Transverse colon (tissue), 4 donors: ENCODE results near the gene ACAP1. TPM values are rescaled to one million over a fixed set of nuclear protein-coding genes. Genes with fewer than 3 reads are reported as not detected.
A peak's percentile ranks its signal among the peaks of the same experiment; 100 is the strongest.

Source experiments
- DNase-seq: peaks from one replicate; pipeline ENCODE4 v3.0.0-alpha.2; 2019
- H3K27ac ChIP-seq, 4 donors: fragments of 200-600 bp; sonication (generic); 2 replicates each; pipeline ENCODE4 v1.5.1; 2016 to 2018; ENCODE audit warnings: inconsistent platforms in 4 of 4
- H3K27me3 ChIP-seq: fragments of 200-600 bp; sonication (generic); 2 replicates; pipeline ENCODE4 v1.5.1; 2017; ENCODE audit warnings: inconsistent platforms
- H3K36me3 ChIP-seq, 4 donors: fragments of 200-600 bp; sonication (generic); 2 replicates each; pipeline ENCODE4 v1.5.1; 2017 to 2019; ENCODE audit warnings: inconsistent platforms in 4 of 4
- H3K4me1 ChIP-seq, 4 donors: fragments of 200-600 bp; sonication (generic); 2 replicates each; pipeline ENCODE4 v1.5.1; 2017 to 2020; ENCODE audit warnings: inconsistent platforms in 4 of 4
- H3K4me3 ChIP-seq, 4 donors: fragments of 200-600 bp; sonication (generic); 1 replicate in 1 of 4; 2 replicates in 3 of 4; pipeline versions ENCODE4 v1.5.1 to v1.6.1; 2017 to 2019; ENCODE audit warnings: inconsistent platforms in 4 of 4
- H3K9me3 ChIP-seq, 2 donors: fragments of 200-600 bp; sonication (generic); 2 replicates each; pipeline ENCODE4 v1.5.1; 2017 to 2019; ENCODE audit warnings: inconsistent platforms in 2 of 2
- EP300 ChIP-seq: sonication (generic); formaldehyde crosslinking; IDR thresholded peaks from one replicate; pipeline ENCODE4 v1.6.1; 2017; ENCODE audit warnings: antibody characterized with exemption, low read depth
- POLR2A ChIP-seq: fragments of 450-650 bp; IDR thresholded peaks from one replicate; pipeline ENCODE4 v1.6.1; 2016; ENCODE audit warnings: antibody characterized with exemption, mild to moderate bottlenecking, moderate library complexity
- POLR2AphosphoS5 ChIP-seq, 3 donors: sonication (generic); formaldehyde crosslinking; IDR thresholded peaks; one replicate each; pipeline ENCODE4 v1.6.1; 2016; ENCODE audit warnings: antibody characterized with exemption in 3 of 3
- WGBS, 2 donors: methylation state at CpG; one replicate each; pipeline ENCODE4 v1.1.5; 2018; ENCODE audit warnings: low coverage in 1 of 2; 5-methylcytosine and 5-hydroxymethylcytosine counted together
- in situ Hi-C, 4 donors: fragments of 200-750 bp; cut with MboI; loops; one replicate each; pipeline versions ENCODE4 v1.15.0 to v1.15.1; 2017; ENCODE audit warnings: low sequenced_read_pairs in 3 of 4, low pct_ligation_motif_present in 1 of 4, low pct_unique_long_range_greater_than_20kb in 1 of 4
- intact Hi-C: fragments of 100-400 bp; cut with DNase I; formaldehyde crosslinking; loops from one replicate; pipeline ENCODE4 v1.15.1; 2023; ENCODE audit warnings: low total_unique reads
- total RNA-seq, 4 donors: library from RNA; depleted of rRNA; stranded (reverse); fragments of >200 nt; gene quantifications; one replicate each; pipeline ENCODE4 v1.1.0, GENCODE V29; 2016
- TF ChIP-seq, protein P1 (sequence below), 5 experiments: fragments of 200-600 bp in 3 of 5; fragments of 450-650 bp in 2 of 5; sonication (generic) in 3 of 5; IDR thresholded peaks; 1 replicate in 2 of 5; 2 replicates in 3 of 5; pipeline ENCODE4 v1.5.1; 2016 to 2017; ENCODE audit warnings: antibody characterized with exemption in 5 of 5, inconsistent platforms in 3 of 5, mild to moderate bottlenecking in 2 of 5, moderate library complexity in 1 of 5

ACAP1 gene
- total RNA-seq, 4 donors from 2014 or later: 4.8 to 21.0 (median 10.0) TPM

DNA sequence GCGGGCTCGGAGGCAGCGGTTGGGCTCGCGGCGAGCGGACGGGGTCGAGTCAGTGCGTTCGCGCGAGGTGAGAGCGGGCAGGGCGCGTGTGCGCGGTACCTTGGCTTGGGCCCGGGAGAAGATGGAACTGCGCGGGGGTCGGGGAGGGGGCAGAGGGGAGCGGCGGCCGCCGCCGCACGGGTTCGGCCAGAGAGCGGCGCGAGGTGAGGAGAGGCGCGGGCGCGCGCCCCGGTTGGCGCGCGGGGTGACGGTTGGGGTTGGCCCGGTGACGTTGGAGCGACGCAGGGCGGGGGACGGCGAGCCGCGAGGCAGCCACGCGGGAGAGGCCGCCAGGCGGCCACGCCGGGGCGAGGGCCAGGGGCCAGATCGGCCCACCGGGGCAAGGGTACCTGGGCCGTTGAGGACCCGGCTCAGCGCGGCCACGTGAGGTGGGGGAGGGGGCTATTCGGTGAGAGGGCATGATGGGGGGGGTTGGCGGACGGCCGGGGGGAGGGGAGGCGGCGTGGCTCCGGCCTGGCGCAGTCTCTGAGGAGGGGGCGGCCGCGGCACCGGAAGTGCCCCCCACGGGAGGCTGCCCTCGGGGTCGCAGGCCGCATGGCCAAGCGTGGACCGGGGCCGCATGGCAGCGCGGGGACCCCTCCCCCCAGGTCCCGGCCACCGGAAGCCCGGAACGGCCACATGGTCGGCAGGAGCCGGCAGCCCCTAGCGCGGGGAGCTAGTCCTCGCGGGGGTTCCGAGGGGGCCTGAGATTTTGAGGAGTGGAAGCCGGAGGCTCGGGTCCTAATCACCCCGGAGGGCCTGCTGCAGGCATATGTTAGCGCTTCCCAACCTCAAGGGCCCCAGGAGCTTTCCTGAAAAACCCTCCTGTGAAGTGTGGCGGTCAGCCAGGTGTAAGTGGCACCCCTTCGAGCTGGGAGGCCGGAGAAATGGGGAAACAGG, 28.4 kb upstream of the ACAP1 start:
- Histone ChIP-seq H3K4me3 (peak overlapping the region; percentile 85 to 99 (median 96)), H3K27me3 (no peaks in the 10 kb centered on the region), H3K36me3 (peaks cover 0 to 32% (median 15%) of the 10 kb centered on the region in 4 donors), H3K9me3 (no peaks in the 10 kb centered on the region), H3K27ac (peak overlapping the region; percentile 99 to 100 (median 100)), H3K4me1 (peaks cover 11 to 33% (median 24%) of the 10 kb centered on the region in 4 donors)
- 1% methylated on average over 50 of the region's 104 CpGs; no CpG with 5 or more reads in 1 of the 2 donors for WGBS, 2 donors
- in situ Hi-C loops (no loop called here), intact Hi-C loops (no loop called here)
- TF ChIP-seq, protein P1, sequence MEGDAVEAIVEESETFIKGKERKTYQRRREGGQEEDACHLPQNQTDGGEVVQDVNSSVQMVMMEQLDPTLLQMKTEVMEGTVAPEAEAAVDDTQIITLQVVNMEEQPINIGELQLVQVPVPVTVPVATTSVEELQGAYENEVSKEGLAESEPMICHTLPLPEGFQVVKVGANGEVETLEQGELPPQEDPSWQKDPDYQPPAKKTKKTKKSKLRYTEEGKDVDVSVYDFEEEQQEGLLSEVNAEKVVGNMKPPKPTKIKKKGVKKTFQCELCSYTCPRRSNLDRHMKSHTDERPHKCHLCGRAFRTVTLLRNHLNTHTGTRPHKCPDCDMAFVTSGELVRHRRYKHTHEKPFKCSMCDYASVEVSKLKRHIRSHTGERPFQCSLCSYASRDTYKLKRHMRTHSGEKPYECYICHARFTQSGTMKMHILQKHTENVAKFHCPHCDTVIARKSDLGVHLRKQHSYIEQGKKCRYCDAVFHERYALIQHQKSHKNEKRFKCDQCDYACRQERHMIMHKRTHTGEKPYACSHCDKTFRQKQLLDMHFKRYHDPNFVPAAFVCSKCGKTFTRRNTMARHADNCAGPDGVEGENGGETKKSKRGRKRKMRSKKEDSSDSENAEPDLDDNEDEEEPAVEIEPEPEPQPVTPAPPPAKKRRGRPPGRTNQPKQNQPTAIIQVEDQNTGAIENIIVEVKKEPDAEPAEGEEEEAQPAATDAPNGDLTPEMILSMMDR (IDR thresholded peaks at IDR 0.05): peak in 1 of 5 experiments; percentile 28
- TF ChIP-seq POLR2A: no peak
- peak; percentile 60 for DNase-seq

GRCh38 chr17:7308625-7309433, 27.5 kb upstream of the ACAP1 start:
- TF ChIP-seq POLR2AphosphoS5 (IDR thresholded peaks at IDR 0.05) (peak; percentile 61 to 74 (median 66)), EP300 (no peak), POLR2A (peak; percentile 61)
- TF ChIP-seq, protein P1 (IDR thresholded peaks at IDR 0.05): no peak
- no peaks in the 10 kb centered on the region for H3K9me3 ChIP-seq
- no peaks in the 10 kb centered on the region for H3K27me3 ChIP-seq
- peaks cover 16 to 42% (median 26%) of the 10 kb centered on the region in 4 donors for H3K4me1 ChIP-seq
- H3K27ac ChIP-seq: peak overlapping the region; percentile 99 to 100 (median 100)
- in situ Hi-C loops: no loop called here
- peak; percentile 89 for DNase-seq
- intact Hi-C loops: no loop called here
- 0% methylated on average over 8 to 14 of the region's 14 CpGs for WGBS, 2 donors
- peaks cover 0 to 38% (median 18%) of the 10 kb centered on the region in 4 donors for H3K36me3 ChIP-seq
- H3K4me3 ChIP-seq: peak overlapping the region; percentile 85 to 99 (median 96)

GRCh38 chr17:7309628-7310027, 26.7 kb upstream of the ACAP1 start:
- Histone ChIP-seq H3K27me3 (no peaks in the 10 kb centered on the region), H3K4me3 (peak overlapping the region in 2 of 4 donors; percentile 95 to 98), H3K4me1 (peaks cover 22 to 50% (median 33%) of the 10 kb centered on the region in 4 donors), H3K36me3 (peaks cover 0 to 38% (median 18%) of the 10 kb centered on the region in 4 donors), H3K27ac (peak overlapping the region; percentile 99 to 100 (median 100)), H3K9me3 (no peaks in the 10 kb centered on the region)
- in situ Hi-C loops (no loop called here), intact Hi-C loops (no loop called here)
- 79 to 88% methylated on average over 4 to 12 of the region's 12 CpGs for WGBS, 2 donors
- DNase-seq: no peak
- TF ChIP-seq POLR2A: no peak
- no peak for TF ChIP-seq POLR2AphosphoS5 (IDR thresholded peaks at IDR 0.05)
- no peak for TF ChIP-seq EP300

DNA sequence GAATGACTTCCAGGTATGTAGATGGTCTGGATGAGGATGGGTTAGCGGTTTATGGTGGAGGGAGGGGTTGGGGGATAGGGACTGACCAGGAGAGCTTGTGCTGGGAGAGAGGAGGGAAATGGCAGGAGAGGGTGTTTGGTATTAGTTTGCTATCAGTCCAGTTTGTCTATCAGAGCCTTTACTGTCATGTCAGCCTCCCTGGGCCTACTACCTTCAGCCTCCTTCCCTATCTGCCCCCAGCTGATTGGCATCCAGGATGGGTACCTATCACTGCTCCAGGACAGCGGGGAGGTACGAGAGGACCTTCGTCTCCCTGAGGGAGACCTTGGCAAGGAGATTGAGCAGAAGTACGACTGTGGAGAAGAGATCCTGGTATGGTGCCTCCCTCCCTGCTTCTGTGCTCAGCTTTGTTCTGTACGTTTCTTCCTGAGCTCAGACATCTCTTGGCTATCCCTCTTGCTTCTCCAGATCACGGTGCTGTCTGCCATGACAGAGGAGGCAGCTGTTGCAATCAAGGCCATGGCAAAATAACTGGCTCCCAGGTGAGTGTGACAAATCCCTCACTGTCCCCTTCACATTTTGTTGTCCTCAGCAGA, 25.1 kb upstream of the ACAP1 start:
- peaks cover 22 to 56% (median 39%) of the 10 kb centered on the region in 4 donors for H3K4me1 ChIP-seq
- no peak overlapping the region for H3K27ac ChIP-seq
- no peaks in the 10 kb centered on the region for H3K9me3 ChIP-seq
- TF ChIP-seq, protein P1 (IDR thresholded peaks at IDR 0.05): no peak
- TF ChIP-seq POLR2AphosphoS5 (IDR thresholded peaks at IDR 0.05) (no peak), POLR2A (no peak), EP300 (no peak)
- WGBS, 2 donors: 63 to 84% methylated on average over 2 to 7 of the region's 7 CpGs
- no peaks in the 10 kb centered on the region for H3K27me3 ChIP-seq
- in situ Hi-C loops: no loop called here
- peaks cover 0 to 38% (median 18%) of the 10 kb centered on the region in 4 donors for H3K36me3 ChIP-seq
- DNase-seq: no peak
- H3K4me3 ChIP-seq: no peak overlapping the region
- intact Hi-C loops: no loop called here
